Aorta (tissue), 5 donors: Measurements from ENCODE around the gene POLDIP3. TPM values are rescaled to one million over a fixed set of nuclear protein-coding genes. Genes with fewer than 3 reads are reported as not detected.
A peak's percentile ranks its signal among the peaks of the same experiment; 100 is the strongest.

Source experiments
- ATAC-seq: fragments of 200-7000 bp; cut with Tn5 transposase; one replicate; pipeline ENCODE4 v1.9.1; 2022; ENCODE audit warnings: moderate library complexity; ENCODE audit not compliant: low FRiP score
- DNase-seq, 2 donors: peaks; one replicate each; pipeline ENCODE4 v3.0.0-alpha.2; 2020
- H3K27ac ChIP-seq, 2 donors: one replicate each; pipeline ENCODE4 v1.5.1; 2013; ENCODE audit warnings: low read length in 2 of 2, mild to moderate bottlenecking in 2 of 2, moderate library complexity in 2 of 2, control low read depth in 1 of 2, inconsistent platforms in 1 of 2, low read depth in 1 of 2
- H3K27me3 ChIP-seq, 2 donors: one replicate each; pipeline ENCODE4 v1.6.1; 2013; ENCODE audit warnings: control low read depth in 1 of 2, low read length in 1 of 2, mild to moderate bottlenecking in 1 of 2, moderate library complexity in 1 of 2; ENCODE audit not compliant: insufficient read depth in 2 of 2, control insufficient read depth in 1 of 2
- H3K36me3 ChIP-seq, 2 donors: one replicate each; pipeline ENCODE4 v1.6.1; 2013; ENCODE audit warnings: control low read depth in 1 of 2, low read length in 1 of 2, mild to moderate bottlenecking in 1 of 2; ENCODE audit not compliant: insufficient read depth in 2 of 2, control insufficient read depth in 1 of 2
- H3K4me1 ChIP-seq, 2 donors: one replicate each; pipeline ENCODE4 v1.6.1; 2013; ENCODE audit warnings: low read length in 2 of 2, control low read depth in 1 of 2, mild to moderate bottlenecking in 1 of 2, moderate library complexity in 1 of 2; ENCODE audit not compliant: insufficient read depth in 2 of 2, control insufficient read depth in 1 of 2
- H3K4me3 ChIP-seq, 2 donors: one replicate each; pipeline ENCODE4 v1.5.1; 2013; ENCODE audit warnings: low read length in 2 of 2, control low read depth in 1 of 2, mild to moderate bottlenecking in 1 of 2
- H3K9me3 ChIP-seq: one replicate; pipeline ENCODE4 v1.6.1; 2013; ENCODE audit warnings: mild to moderate bottlenecking, low read length; ENCODE audit not compliant: control insufficient read depth
- WGBS, 2 donors: extraction: QIAGEN DNeasy Blood & Tissue Kit; methylation state at CpG; one replicate each; pipeline ENCODE4 v1.1.7; 2013; 5-methylcytosine and 5-hydroxymethylcytosine counted together
- intact Hi-C, 2 donors: fragments of 100-400 bp; cut with DNase I; formaldehyde crosslinking; loops; one replicate each; pipeline versions ENCODE4 v1.14.2 to v1.15.0; 2022
- polyA plus RNA-seq, 2 donors: library from polyadenylated mRNA; stranded (reverse); fragments of 200-250 nt; gene quantifications; one replicate each; pipeline ENCODE4 v1.2.3, GENCODE V29; 2013
- total RNA-seq, 2 donors: library from RNA; stranded (reverse); fragmentation: NEBNext Ultra II Directional; extraction: Animal tissue kit (Norgen Biotek cat#: 25700); gene quantifications; one replicate each; pipeline ENCODE4 v1.2.1, GENCODE V29; 2021
- donor health status: healthy with polysubstance abuse.
- donor health status: Bipolar disorder and iron deficiency.
- donor health status: DM: no; HTN: no; CAD: no.
- donor health status: DM: no; HTN: no; CAD: no.
- donor health status: DM: yes; HTN: yes; CAD: no.

POLDIP3 gene
- total and polyA plus RNA-seq, 4 donors: 26.0 to 49.6 (median 41.0) TPM

- peak; percentile 84 for ATAC-seq
- H3K4me3 ChIP-seq: peak within 1 kb of the TSS; percentile 59 to 70
- peak; percentile 91 to 94 for DNase-seq
- H3K4me1 ChIP-seq: no peaks in the 10 kb centered on the region
- H3K36me3 ChIP-seq: no peaks in the 10 kb centered on the region
- 11 to 16% methylated on average over 46 to 81 of the region's 81 CpGs for WGBS, 2 donors
- intact Hi-C loops: no loop called here
- peak within 1 kb of the TSS; percentile 64 to 84 for H3K27ac ChIP-seq
- H3K9me3 ChIP-seq: no peaks in the 10 kb centered on the region
- no peaks in the 10 kb centered on the region for H3K27me3 ChIP-seq
Observed at GRCh38 chr22:42649246-42650099, 34.8 kb upstream of the POLDIP3 start, which contains the start of gene CYB5R3. TSS of gene CYB5R3 (minus strand) at chr22:42649392. CDS start at chr22:42649315, 77 bp downstream.

GRCh38 chr22:42648368-42649245, 33.9 kb upstream of the POLDIP3 start:
- no peaks in the 10 kb centered on the region for H3K27me3 ChIP-seq
- ATAC-seq (peak; percentile 55), DNase-seq (peak; percentile 71 to 88)
- peak overlapping the region; percentile 64 to 84 for H3K27ac ChIP-seq
- 1% methylated on average over 36 to 49 of the region's 49 CpGs for WGBS, 2 donors
- no peaks in the 10 kb centered on the region for H3K9me3 ChIP-seq
- peak overlapping the region; percentile 59 to 70 for H3K4me3 ChIP-seq
- intact Hi-C loops: no loop called here
- peaks cover 0 to 5% of the 10 kb centered on the region in 2 donors for H3K4me1 ChIP-seq
- no peaks in the 10 kb centered on the region for H3K36me3 ChIP-seq

- ATAC-seq (no peak), DNase-seq (no peak)
- Histone ChIP-seq H3K27ac (peak overlapping the region in 1 of 2 donors; percentile 84), H3K9me3 (no peaks in the 10 kb centered on the region), H3K4me3 (peak overlapping the region in 1 of 2 donors; percentile 70), H3K4me1 (peaks cover 0 to 5% of the 10 kb centered on the region in 2 donors), H3K27me3 (no peaks in the 10 kb centered on the region), H3K36me3 (no peaks in the 10 kb centered on the region)
- intact Hi-C loops: no loop called here
- 32 to 40% methylated on average over 4 of the region's 4 CpGs for WGBS, 2 donors
Observed at GRCh38 chr22:42648017-42648367, 33.3 kb upstream of the POLDIP3 start.

- ATAC-seq: no peak
- Histone ChIP-seq H3K9me3 (no peaks in the 10 kb centered on the region), H3K27me3 (no peaks in the 10 kb centered on the region), H3K4me1 (peaks cover 0 to 5% of the 10 kb centered on the region in 2 donors), H3K4me3 (no peak overlapping the region), H3K27ac (peak overlapping the region; percentile 34 to 61), H3K36me3 (no peaks in the 10 kb centered on the region)
- DNase-seq: peak in 1 of 2 donors; percentile 69
- WGBS, 2 donors: 5 to 6% methylated on average over 16 of the region's 16 CpGs
- intact Hi-C loops: no loop called here
Observed at GRCh38 chr22:42646569-42647525, 32.2 kb upstream of the POLDIP3 start.

GRCh38 chr22:42645938-42646568, 31.4 kb upstream of the POLDIP3 start:
- Histone ChIP-seq H3K4me3 (no peak overlapping the region), H3K4me1 (peaks cover 0 to 5% of the 10 kb centered on the region in 2 donors), H3K27ac (peak overlapping the region; percentile 34 to 91), H3K27me3 (no peaks in the 10 kb centered on the region), H3K9me3 (no peaks in the 10 kb centered on the region), H3K36me3 (no peaks in the 10 kb centered on the region)
- intact Hi-C loops: no loop called here
- DNase-seq (no peak), ATAC-seq (no peak)
- 18 to 19% methylated on average over 13 of the region's 13 CpGs for WGBS, 2 donors

- DNase-seq: no peak
- peak; percentile 5 for ATAC-seq
- H3K36me3 ChIP-seq: no peaks in the 10 kb centered on the region
- H3K4me3 ChIP-seq: no peak overlapping the region
- H3K4me1 ChIP-seq: peaks cover 0 to 5% of the 10 kb centered on the region in 2 donors
- WGBS, 2 donors: 8% methylated on average over 19 of the region's 19 CpGs
- H3K27ac ChIP-seq: peak overlapping the region; percentile 34 to 91
- H3K9me3 ChIP-seq: no peaks in the 10 kb centered on the region
- intact Hi-C loops: no loop called here
- H3K27me3 ChIP-seq: no peaks in the 10 kb centered on the region
Observed at GRCh38 chr22:42645341-42645937, 30.8 kb upstream of the POLDIP3 start.

- DNase-seq (peak; percentile 78 to 86), ATAC-seq (peak; percentile 9)
- no peaks in the 10 kb centered on the region for H3K36me3 ChIP-seq
- H3K27ac ChIP-seq: peak overlapping the region; percentile 34 to 91
- H3K4me1 ChIP-seq: peaks cover 0 to 5% of the 10 kb centered on the region in 2 donors
- 8 to 9% methylated on average over 22 of the region's 22 CpGs for WGBS, 2 donors
- H3K27me3 ChIP-seq: no peaks in the 10 kb centered on the region
- intact Hi-C loops: no loop called here
- H3K9me3 ChIP-seq: no peaks in the 10 kb centered on the region
- H3K4me3 ChIP-seq: no peak overlapping the region
Observed at GRCh38 chr22:42644422-42645340, 30.0 kb upstream of the POLDIP3 start.
